GM18907 (cell line): ENCODE measurements around the gene PGLYRP4.
"Not testable (repeated sequence)": the region's sequence is repeated elsewhere in the genome, so short reads cannot be mapped to it uniquely, and the experiment has no call there.

Experiments
- ATAC-seq: cut with Tn5 transposase; IDR thresholded peaks from one replicate; pipeline ENCODE4 v1.9.1; 2021; ENCODE audit warnings: mild to moderate bottlenecking, moderate library complexity; ENCODE audit not compliant: unreplicated experiment

Gene PGLYRP4

GRCh38 chr1:153341431-153341934, 7.2 kb downstream of the PGLYRP4 start:
- ATAC-seq: no peak

DNA sequence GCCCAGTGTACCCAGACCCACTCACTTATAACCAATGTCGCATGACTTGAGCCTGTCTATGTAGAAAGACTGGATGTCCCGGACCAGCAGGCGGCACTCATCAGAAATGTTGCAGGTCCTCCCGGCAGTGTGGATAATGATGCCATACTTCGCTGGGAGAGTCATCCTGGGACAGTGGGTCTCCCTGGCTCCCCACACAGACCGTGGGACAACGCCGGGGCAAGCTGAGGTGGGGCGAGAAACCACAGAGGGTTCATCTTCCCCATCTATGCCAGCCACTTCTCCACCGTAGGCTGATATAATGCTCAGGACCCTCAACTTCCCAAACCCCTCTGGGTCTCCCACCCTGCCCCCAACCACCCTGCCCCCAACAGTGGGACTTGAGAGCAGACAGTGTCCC, 8.3 kb downstream of the PGLYRP4 start:
- no peak for ATAC-seq

DNA sequence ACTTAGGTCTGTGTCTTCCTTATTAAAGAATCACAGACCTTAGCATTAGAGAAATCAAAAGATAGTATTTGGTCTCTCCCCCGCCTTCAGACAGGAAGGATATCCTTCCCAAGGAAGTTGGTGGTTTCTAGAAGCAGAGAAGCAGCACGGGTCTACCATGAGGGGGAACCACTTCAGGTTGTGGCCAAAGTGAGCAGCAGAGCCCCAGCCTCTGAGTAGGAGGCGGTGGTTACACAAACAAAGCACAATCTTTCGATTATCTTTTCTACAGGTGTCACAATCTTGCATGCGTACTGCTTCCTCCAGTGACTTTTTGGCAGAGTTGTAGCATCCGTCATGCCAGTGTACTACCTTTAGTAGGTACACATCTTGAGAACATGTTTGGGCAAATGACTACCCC, 8.8 kb downstream of the PGLYRP4 start:
- no peak for ATAC-seq

DNA sequence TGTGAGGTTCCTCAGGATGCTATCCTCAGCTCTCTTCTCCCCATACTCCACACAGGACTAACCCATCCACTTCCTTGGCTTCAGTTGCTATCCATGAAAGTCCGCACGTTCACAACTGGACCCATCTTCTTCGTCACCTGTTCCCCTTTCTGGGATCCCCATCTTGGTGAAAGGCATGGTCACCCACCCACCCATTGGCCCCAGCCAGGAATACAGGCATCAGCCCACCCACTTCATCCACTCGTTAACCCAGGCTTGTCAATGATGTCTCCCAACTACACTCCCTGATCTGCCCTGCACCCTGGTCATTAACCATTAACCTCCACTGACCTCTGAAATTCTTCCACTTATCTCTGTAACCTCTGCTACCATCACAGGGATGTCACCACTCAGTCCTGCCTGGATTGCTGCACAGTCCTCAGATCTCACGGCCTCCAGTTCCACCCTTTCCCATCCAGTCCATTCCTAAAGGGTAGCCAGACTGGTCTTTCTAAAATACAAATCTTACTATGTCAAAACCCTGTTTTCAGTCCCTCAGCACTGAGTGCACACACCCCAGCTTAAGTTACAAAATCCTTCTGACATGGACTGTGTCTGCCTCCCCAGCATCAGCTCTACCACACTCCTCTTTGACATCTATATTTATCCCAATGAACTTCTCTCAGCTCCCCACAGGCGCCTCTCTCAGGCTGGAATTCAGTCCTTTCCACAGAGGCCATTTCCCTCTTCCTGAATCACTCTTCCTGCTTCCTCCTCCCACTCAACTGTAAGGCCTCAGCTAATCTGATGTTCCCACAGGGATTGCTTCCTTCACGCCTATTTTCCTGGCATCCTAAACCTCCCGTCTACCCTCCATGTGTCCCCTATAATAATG, 10.4 kb downstream of the PGLYRP4 start:
- ATAC-seq: no peak

- ATAC-seq: no peak
Measured at GRCh38 chr1:153336650-153337049, 12.0 kb downstream of the PGLYRP4 start.

DNA sequence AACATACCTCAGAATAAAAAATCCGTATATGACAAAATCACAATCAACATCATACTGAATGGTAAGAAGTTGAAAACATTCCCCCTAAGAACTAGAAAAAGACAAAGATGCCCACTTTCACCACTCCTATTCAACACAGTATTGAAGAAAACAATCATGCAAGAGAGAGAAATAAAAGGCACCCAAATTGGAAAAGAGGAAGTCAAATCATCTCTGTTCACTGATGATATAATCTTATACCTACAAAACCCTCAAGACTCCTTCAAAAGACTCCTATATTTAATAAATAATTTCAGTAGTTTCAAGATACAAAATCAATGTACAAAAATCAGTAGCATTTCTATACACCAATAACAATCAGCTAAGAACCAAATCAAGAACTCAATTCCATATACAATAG, 14.7 kb downstream of the PGLYRP4 start:
- no peak for ATAC-seq

DNA sequence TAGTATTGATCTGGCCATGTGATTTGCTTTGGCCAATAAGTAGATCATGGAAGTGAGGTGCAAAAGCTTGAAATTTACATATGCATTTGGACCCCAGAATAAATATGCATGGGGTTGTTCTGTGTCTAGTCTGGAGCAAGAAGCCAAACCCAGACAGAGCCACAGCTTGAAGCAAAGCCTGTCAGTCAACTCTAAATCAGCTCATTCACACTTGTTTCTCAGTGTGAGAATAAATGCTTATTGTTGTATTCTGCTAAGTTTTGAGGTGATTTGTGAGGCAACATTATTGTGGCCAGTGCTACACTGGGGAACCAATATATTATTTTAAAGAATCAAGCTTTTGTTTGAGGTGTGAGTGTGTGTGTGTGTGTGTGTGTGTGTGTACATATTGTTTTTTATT, 23.7 kb downstream of the PGLYRP4 start:
- no peak for ATAC-seq

DNA sequence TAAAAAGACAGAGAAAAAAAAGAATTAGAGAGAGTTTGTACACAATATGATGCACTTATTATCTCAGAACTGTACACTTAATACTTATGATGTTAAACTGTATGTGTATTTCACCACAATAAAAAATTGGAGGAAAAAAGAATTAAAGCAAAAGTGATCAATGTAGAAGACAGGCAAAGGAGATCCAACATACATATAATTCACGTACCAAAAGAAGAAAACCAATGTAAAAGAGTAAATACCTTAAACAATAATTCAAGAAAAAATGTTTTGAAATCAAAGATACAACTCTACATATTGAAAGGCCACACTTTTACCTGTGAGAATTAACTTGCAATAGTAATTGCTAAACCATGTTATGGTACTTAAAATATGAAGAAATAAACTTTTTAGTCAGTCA, 26.1 kb downstream of the PGLYRP4 start:
- no peak for ATAC-seq

DNA sequence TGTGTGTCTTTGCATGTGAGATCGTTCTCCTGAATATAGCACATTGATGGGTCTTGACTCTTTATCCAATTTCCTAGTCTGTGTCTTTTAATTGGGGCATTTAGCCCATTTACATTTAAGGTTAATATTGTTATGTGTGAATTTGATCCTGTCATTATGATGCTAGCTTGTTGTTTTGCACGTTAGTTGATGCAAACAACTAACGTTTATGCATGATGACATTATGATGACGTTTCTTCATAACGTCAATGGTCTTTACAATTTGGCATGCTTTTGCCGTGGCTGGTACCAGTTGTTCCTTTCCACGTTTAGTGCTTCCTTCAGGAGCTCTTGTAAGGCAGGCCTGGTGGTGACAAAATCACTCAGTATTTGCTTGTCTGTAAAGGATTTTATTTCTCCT, 30.5 kb downstream of the PGLYRP4 start:
- not testable (repeated sequence) for ATAC-seq

GRCh38 chr1:153316013-153316412, 32.6 kb downstream of the PGLYRP4 start:
- ATAC-seq: not testable (repeated sequence)

DNA sequence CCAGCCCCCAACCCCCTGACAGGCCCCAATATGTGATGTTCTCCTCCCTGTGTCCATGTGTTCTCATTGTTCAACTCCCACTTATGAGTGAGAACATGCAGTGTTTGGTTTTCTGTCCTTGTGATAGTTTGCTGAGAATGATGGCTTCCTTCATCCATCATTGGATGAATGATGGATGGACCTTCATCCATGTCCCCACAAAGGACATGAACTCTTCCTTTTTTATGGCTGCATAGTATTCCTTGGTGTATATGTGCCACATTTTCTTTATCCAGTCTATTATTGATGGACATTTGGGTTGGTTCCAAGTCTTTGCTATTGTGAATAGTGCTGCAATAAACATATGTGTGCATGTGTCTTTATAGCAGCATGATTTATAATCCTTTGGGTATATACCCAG, 34.3 kb downstream of the PGLYRP4 start:
- ATAC-seq: not testable (repeated sequence)

DNA sequence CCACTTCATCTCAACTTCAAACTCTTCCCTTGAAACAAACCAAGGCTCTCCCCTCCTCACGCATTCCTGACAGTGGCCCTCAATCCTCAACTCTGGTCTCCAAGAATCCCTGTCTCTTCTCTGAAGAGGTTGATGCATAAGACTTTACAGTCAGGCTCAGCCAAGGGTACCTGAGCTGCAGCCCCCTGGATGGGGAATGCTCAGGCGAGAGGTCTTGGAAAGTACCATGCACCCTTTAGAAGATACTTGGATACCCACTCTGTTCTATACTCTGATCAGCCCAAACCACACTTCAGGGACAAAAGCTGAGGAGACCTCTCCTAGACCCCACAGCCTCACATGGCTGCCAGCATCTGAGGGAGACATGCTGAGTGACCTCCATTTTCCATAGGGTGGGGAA, 35.4 kb downstream of the PGLYRP4 start:
- no peak for ATAC-seq

GRCh38 chr1:153312570-153313186, 36.0 kb downstream of the PGLYRP4 start, which contains the start of gene PGLYRP3:
PGLYRP3 (minus strand) TSS chr1:153312952; CDS start chr1:153310665, 2,287 bp downstream.
- no peak for ATAC-seq

- ATAC-seq: no peak
Measured at GRCh38 chr1:153310526-153310925, 38.1 kb downstream of the PGLYRP4 start.

GRCh38 chr1:153309441-153309840, 39.2 kb downstream of the PGLYRP4 start:
- no peak for ATAC-seq

DNA sequence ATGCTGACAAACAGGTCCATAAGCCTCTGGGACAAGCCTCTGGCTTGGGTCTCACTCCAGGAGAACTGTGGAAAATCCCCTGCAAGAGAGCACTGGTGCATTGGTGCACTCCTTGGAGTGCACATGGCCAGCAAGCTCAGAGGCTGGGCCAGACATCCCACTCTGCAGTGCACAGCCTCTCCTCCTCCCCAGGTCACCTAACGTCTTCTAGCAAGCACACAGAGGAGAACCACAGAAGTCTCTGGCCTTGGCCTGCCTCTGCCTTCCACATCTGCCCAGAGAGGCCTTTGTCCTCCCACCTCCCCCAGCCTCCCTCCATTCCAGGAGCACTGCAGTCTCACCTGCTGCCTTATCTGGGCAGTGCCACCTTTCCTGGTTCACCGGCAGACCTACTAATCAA, 40.1 kb downstream of the PGLYRP4 start:
- ATAC-seq: no peak

DNA sequence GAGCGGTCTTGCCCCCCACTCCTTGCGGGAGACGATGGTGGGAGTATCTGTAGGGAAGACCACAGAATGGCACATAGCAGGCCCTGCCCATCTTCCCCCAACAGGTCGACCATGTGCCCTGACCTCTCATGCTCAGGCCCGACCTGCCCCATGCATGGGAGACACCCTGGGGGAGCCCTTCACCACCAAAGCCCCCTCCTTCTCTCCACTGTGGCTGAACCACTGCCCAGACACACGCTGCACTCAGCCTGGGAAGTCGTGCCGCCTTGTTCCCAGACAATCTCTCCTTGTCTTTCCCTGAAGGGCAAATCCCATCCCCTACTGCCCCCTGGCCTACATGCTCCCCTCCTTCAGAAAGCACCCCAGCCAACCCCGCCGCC, 41.4 kb downstream of the PGLYRP4 start:
- ATAC-seq: no peak

GRCh38 chr1:153306303-153307220, 42.1 kb downstream of the PGLYRP4 start:
- ATAC-seq: no peak

GRCh38 chr1:153305682-153306081, 43.0 kb downstream of the PGLYRP4 start:
- ATAC-seq: no peak

GRCh38 chr1:153302308-153302707, 46.3 kb downstream of the PGLYRP4 start:
- no peak for ATAC-seq

GRCh38 chr1:153293851-153294250, 54.8 kb downstream of the PGLYRP4 start:
- no peak for ATAC-seq
